HepG2 (cell line): ENCODE measurements around the gene FGFBP1. TPM values are rescaled to one million over a fixed set of nuclear protein-coding genes. Genes with fewer than 3 reads are reported as not detected.

Experiments used
- ATAC-seq: fragments of 200-7000 bp; cut with Tn5 transposase; 3 replicates; pipeline ENCODE4 v1.9.1; 2020; ENCODE audit warnings: mild to moderate bottlenecking, moderate library complexity
- BruUV-seq: library from RNA; stranded (reverse); fragments of 400-500 nt; replicated peaks from 2 replicates; lab custom pipeline; 2021; lab: Mats Ljungman, UMichigan
- CTCF ChIA-PET: fragments of 300-600 bp; formaldehyde crosslinking; extraction: SDS; loops from one replicate; lab custom pipeline; 2021; ENCODE audit warnings: low total read pairs, inconsistent platforms, low intra/inter-chr PET ratio; lab: Yijun Ruan, JAX
- POLR2A ChIA-PET: fragments of 350-600 bp; sonication (Branson Sonifier 250); formaldehyde crosslinking; loops from one replicate; lab custom pipeline; 2020; ENCODE audit warnings: antibody characterized with exemption, inconsistent platforms; lab: Yijun Ruan, JAX
- DNase-seq: peaks from one replicate; pipeline ENCODE4 v3.0.0-alpha.2; 2015; ENCODE audit warnings: low spot score
- FAIRE-seq: peaks from 3 replicates; lab custom pipeline; 2011; peaks lifted over from hg19 to GRCh38; lab: Jason Lieb, UNC
- H2AFZ ChIP-seq: one replicate; pipeline ENCODE4 v1.6.1; 2011; ENCODE audit warnings: low read length, inconsistent platforms
- H3K27ac ChIP-seq: fragments of 300-600 bp; 3 replicates; pipeline ENCODE4 v1.8.0; 2011; ENCODE audit warnings: mixed run types, mild to moderate bottlenecking, mixed read lengths, low read length, inconsistent platforms; ENCODE audit not compliant: insufficient read depth; ENCODE audit errors: extremely low read length
- H3K27me3 ChIP-seq, 2 experiments: fragments of 200-600 bp in 1 of 2; 2 replicates in 1 of 2; 3 replicates in 1 of 2; pipeline versions ENCODE4 v1.6.0 to v1.8.0; 2011; ENCODE audit warnings: low read length in 2 of 2, mild to moderate bottlenecking in 2 of 2, moderate library complexity in 2 of 2, inconsistent platforms in 1 of 2; ENCODE audit not compliant: insufficient read depth in 2 of 2, control insufficient read depth in 1 of 2
- H3K36me3 ChIP-seq, 2 experiments: fragments of 200-600 bp in 1 of 2; replicated peaks in 1 of 2; 2 replicates in 1 of 2; 3 replicates in 1 of 2; pipeline versions ENCODE4 v1.5.1 to v1.8.0; 2011; ENCODE audit warnings: low read length in 2 of 2, inconsistent platforms in 1 of 2; ENCODE audit not compliant: insufficient read depth in 2 of 2, control insufficient read depth in 1 of 2
- H3K4me1 ChIP-seq: 2 replicates; pipeline ENCODE4 v1.5.1; 2012; ENCODE audit warnings: low read length, inconsistent platforms; ENCODE audit not compliant: insufficient read depth
- H3K4me2 ChIP-seq: 2 replicates; pipeline ENCODE4 v1.6.0; 2011; ENCODE audit warnings: low read depth, low read length, inconsistent platforms
- H3K4me3 ChIP-seq, 3 experiments: fragments of 200-600 bp in 1 of 3; sonication (generic), shearing (Covaris generic) in 1 of 3; replicated peaks in 1 of 3; 2 replicates each; pipeline ENCODE4 v1.5.1; 2011 to 2016; ENCODE audit warnings: low read length in 3 of 3, inconsistent platforms in 2 of 3, low read depth in 2 of 3, mild to moderate bottlenecking in 2 of 3, control low read depth in 1 of 3, mixed read lengths in 1 of 3; ENCODE audit not compliant: insufficient read depth in 1 of 3
- H3K79me2 ChIP-seq: one replicate; pipeline ENCODE4 v1.6.1; 2011; ENCODE audit warnings: low read length, inconsistent platforms; ENCODE audit not compliant: insufficient read depth
- H3K9ac ChIP-seq: 2 replicates; pipeline ENCODE4 v1.6.0; 2011; ENCODE audit warnings: mild to moderate bottlenecking, low read depth, low read length, inconsistent platforms; ENCODE audit not compliant: insufficient read depth
- H3K9me3 ChIP-seq: 2 replicates; pipeline ENCODE4 v1.5.1; 2012; ENCODE audit warnings: mild to moderate bottlenecking, low read length
- H4K20me1 ChIP-seq: 2 replicates; pipeline ENCODE4 v1.6.0; 2011; ENCODE audit warnings: inconsistent platforms, mild to moderate bottlenecking, low read length, moderate library complexity; ENCODE audit not compliant: insufficient read depth
- ELF3 ChIP-seq: IDR thresholded peaks from 2 replicates; pipeline ENCODE4 v1.6.1; 2016; ENCODE audit warnings: missing genetic modification reagents, missing compliant biosample characterization
- NFKB2 ChIP-seq: sonication (generic); formaldehyde crosslinking; IDR thresholded peaks from 2 replicates; pipeline ENCODE4 v1.4.0; 2020; ENCODE audit warnings: missing genetic modification reagents, borderline replicate concordance
- NFKBIZ ChIP-seq: IDR thresholded peaks from 2 replicates; pipeline ENCODE4 v1.6.1; 2018; ENCODE audit warnings: missing genetic modification reagents, missing compliant biosample characterization
- ZBTB25 ChIP-seq: IDR thresholded peaks from 2 replicates; pipeline ENCODE4 v1.6.1; 2018; ENCODE audit warnings: missing genetic modification reagents
- ZC3H4 ChIP-seq: sonication (generic); formaldehyde crosslinking; IDR thresholded peaks from 2 replicates; pipeline ENCODE4 v1.4.0; 2020; ENCODE audit warnings: missing genetic modification reagents, borderline replicate concordance
- ZNF225 ChIP-seq: sonication (generic); formaldehyde crosslinking; IDR thresholded peaks from 2 replicates; pipeline ENCODE4 v1.4.0; 2020; ENCODE audit warnings: mild to moderate bottlenecking, missing genetic modification reagents
- ZNF839 ChIP-seq: sonication (generic); formaldehyde crosslinking; IDR thresholded peaks from 2 replicates; pipeline ENCODE4 v1.4.0; 2020; ENCODE audit warnings: missing genetic modification reagents, mild to moderate bottlenecking, borderline replicate concordance
- ZNF879 ChIP-seq: sonication (generic); formaldehyde crosslinking; IDR thresholded peaks from 2 replicates; pipeline ENCODE4 v1.8.1; 2023; ENCODE audit warnings: missing genetic modification reagents
- WGBS: methylation state at CpG from one replicate; pipeline ENCODE4 v1.1.6; 2017; ENCODE audit warnings: low lambda C conversion rate; 5-methylcytosine and 5-hydroxymethylcytosine counted together
- in situ Hi-C: cut with HindIII; loops from 2 replicates; pipeline ENCODE4 v1.10.0; 2017; ENCODE audit warnings: low pct_unique_long_range_greater_than_20kb; ENCODE audit not compliant: extremely low pct_ligation_motif_present
- intact Hi-C: fragments of 100-400 bp; cut with micrococcal nuclease; formaldehyde crosslinking; loops from one replicate; pipeline ENCODE4 v1.10.0; 2022; ENCODE audit not compliant: unreplicated experiment
- polyA plus RNA-seq, 8 experiments: library from polyadenylated mRNA; depleted of rRNA in 3 of 8; stranded (reverse) in 7 of 8; unstranded in 1 of 8; fragments of >200 nt; fragmentation: Illumina TruSeq in 4 of 8; extraction: Trizol in 4 of 8; gene quantifications; 2 replicates each; pipeline versions ENCODE4 v1.2.1 to v1.2.3, GENCODE V29; 2011 to 2016; ENCODE audit warnings: low read depth in 4 of 8, missing spikeins in 1 of 8, mixed read lengths in 1 of 8; ENCODE audit not compliant: insufficient read depth in 1 of 8
- total RNA-seq, 5 experiments: library from RNA; depleted of rRNA; stranded (reverse); fragments of >200 nt; fragmentation: Illumina TruSeq; extraction: Trizol; gene quantifications; 2 replicates each; pipeline ENCODE4 v1.2.3, GENCODE V29; 2016; ENCODE audit warnings: low read depth in 1 of 5

The FGFBP1 gene
- total and polyA plus RNA-seq, 2 of the 13 experiments (the other 11 are each of a cell fraction or from before 2014, with no cell fraction given), result not detected

- H3K27ac ChIP-seq, result no peak overlapping the region
- FAIRE-seq (no peak), ATAC-seq (no peak), DNase-seq (no peak)
- no peaks in the 10 kb centered on the region for H3K4me1 ChIP-seq
- POLR2A ChIA-PET, result no interaction called here
- CTCF ChIA-PET, result no interaction called here
- in situ Hi-C loops (no loop called here), intact Hi-C loops (no loop called here)
- H3K9ac ChIP-seq, result no peak overlapping the region
- no peaks in the 10 kb centered on the region for H4K20me1 ChIP-seq
- 4% methylated on average over 2 of the region's 2 CpGs for WGBS
- no TSS peak for BruUV-seq
- H3K79me2 ChIP-seq, result no peaks in the 10 kb centered on the region
- no peak overlapping the region for H2AFZ ChIP-seq
- H3K27me3 ChIP-seq, result peaks cover 0 to 11% of the 10 kb centered on the region in 2 experiments; a peak in 1 of 5 replicates
- no peaks in the 10 kb centered on the region for H3K36me3 ChIP-seq
- TF ChIP-seq NFKBIZ (CRISPR knock-in tag) (no peak), ZBTB25 (CRISPR knock-in tag) (no peak), ZC3H4 (CRISPR knock-in tag) (no peak)
- no peak overlapping the region for H3K4me2 ChIP-seq
- H3K4me3 ChIP-seq, result no peak overlapping the region
- H3K9me3 ChIP-seq, result no peaks in the 10 kb centered on the region
Measured at GRCh38 chr4:15913631-15913970, 24.9 kb downstream of the FGFBP1 start.

- WGBS, result 8% methylated on average over 8 of the region's 8 CpGs
- TF ChIP-seq ZNF225 (CRISPR knock-in tag), result no peak
- TF ChIP-seq ELF3, result no peak
- TF ChIP-seq ZNF879 (CRISPR knock-in tag), result no peak
- TF ChIP-seq NFKB2, result no peak
- TF ChIP-seq ZNF839, result no peak
- TF ChIP-seq, all 625 proteins: peak for 0
- BruUV-seq, result no TSS peak
- H3K79me2 ChIP-seq, result no peaks in the 10 kb centered on the region
- H3K4me1 ChIP-seq, result no peaks in the 10 kb centered on the region
- FAIRE-seq, result no peak
- no peak overlapping the region for H3K9ac ChIP-seq
- H3K4me3 ChIP-seq, result no peak overlapping the region
- in situ Hi-C loops, result no loop called here
- H3K9me3 ChIP-seq, result no peaks in the 10 kb centered on the region
- H3K27ac ChIP-seq, result no peak overlapping the region
- intact Hi-C loops, result no loop called here
- no peak overlapping the region for H2AFZ ChIP-seq
- H3K4me2 ChIP-seq, result no peak overlapping the region
- no peak for DNase-seq
- ChIA-PET CTCF (no interaction called here), POLR2A (no interaction called here)
- no peak for ATAC-seq
- no peaks in the 10 kb centered on the region for H4K20me1 ChIP-seq
- H3K27me3 ChIP-seq, result peaks cover 0 to 11% of the 10 kb centered on the region in 2 experiments; a peak in 1 of 5 replicates
- H3K36me3 ChIP-seq, result no peaks in the 10 kb centered on the region
Measured at GRCh38 chr4:15912961-15913630, 25.4 kb downstream of the FGFBP1 start.
